H1 (cell line): ENCODE data around the gene RRP1B. TPM values are rescaled to one million over a fixed set of nuclear protein-coding genes. Genes with fewer than 3 reads are reported as not detected.

Experiments used
- CEBPB ChIP-seq: IDR thresholded peaks from 2 replicates; pipeline ENCODE4 v1.6.1; 2012; ENCODE audit warnings: low read depth, low read length
- CREB1 ChIP-seq: IDR thresholded peaks from 2 replicates; pipeline ENCODE4 v1.6.1; 2012; ENCODE audit warnings: inconsistent platforms
- JUN ChIP-seq: IDR thresholded peaks from 2 replicates; pipeline ENCODE4 v1.6.1; 2011; ENCODE audit warnings: low read depth, mild to moderate bottlenecking, improper control_type of control experiment, low read length
- JUND ChIP-seq: IDR thresholded peaks from 2 replicates; pipeline ENCODE4 v1.6.1; 2011; ENCODE audit warnings: mild to moderate bottlenecking, improper control_type of control experiment, low read length
- POLR2A ChIP-seq, 2 experiments: IDR thresholded peaks; 1 replicate in 1 of 2; 2 replicates in 1 of 2; pipeline ENCODE4 v1.6.1; 2011; ENCODE audit warnings: low read depth in 2 of 2, low read length in 2 of 2, mild to moderate bottlenecking in 2 of 2; ENCODE audit errors: control extremely low read depth in 1 of 2
- POU5F1 ChIP-seq: IDR thresholded peaks from 2 replicates; pipeline ENCODE4 v1.6.1; 2011; ENCODE audit warnings: low read depth, mild to moderate bottlenecking, low read length, moderate library complexity
- RBBP5 ChIP-seq: IDR thresholded peaks from 2 replicates; pipeline ENCODE4 v1.7.1; 2012; ENCODE audit warnings: low read depth, mild to moderate bottlenecking, inconsistent platforms, low read length, moderate library complexity, borderline replicate concordance
- SP4 ChIP-seq: IDR thresholded peaks from 2 replicates; pipeline ENCODE4 v1.6.1; 2012; ENCODE audit warnings: low read length, inconsistent platforms
- TCF12 ChIP-seq: IDR thresholded peaks from 2 replicates; pipeline ENCODE4 v1.6.1; 2011; ENCODE audit warnings: low read depth, mild to moderate bottlenecking, low read length
- polyA plus RNA-seq, 7 experiments: library from polyadenylated mRNA; depleted of rRNA in 3 of 7; stranded (reverse) in 5 of 7; unstranded in 2 of 7; fragments of >200 nt in 5 of 7; fragments of 200-250 nt in 2 of 7; gene quantifications; 1 replicate in 5 of 7; 2 replicates in 1 of 7; 4 replicates in 1 of 7; pipeline versions ENCODE4 v1.2.1 to v1.2.3, GENCODE V29; 2011 to 2013; ENCODE audit warnings: missing spikeins in 2 of 7, mixed read lengths in 2 of 7
- total RNA-seq: library from RNA; stranded (reverse); fragmentation: NEBNext Ultra II Directional; extraction: Animal tissue kit (Norgen Biotek cat#: 25700); gene quantifications from 2 replicates; pipeline ENCODE4 v1.2.1, GENCODE V29; 2021
- TF ChIP-seq, protein P1 (sequence below): fragments of 300-600 bp; sonication (generic); IDR thresholded peaks from 2 replicates; pipeline ENCODE4 v1.7.1; 2012; ENCODE audit warnings: low read length, moderate library complexity, mild to moderate bottlenecking, inconsistent platforms; ENCODE audit not compliant: insufficient replicate concordance
- TF ChIP-seq, protein P2 (sequence below): IDR thresholded peaks from 2 replicates; pipeline ENCODE4 v1.6.1; 2012; ENCODE audit warnings: inconsistent platforms

The RRP1B gene
- total and polyA plus RNA-seq, 2 of the 8 experiments (the other 6 are each of a cell fraction or from before 2014, with no cell fraction given), result 25.8 to 97.3 TPM

DNA sequence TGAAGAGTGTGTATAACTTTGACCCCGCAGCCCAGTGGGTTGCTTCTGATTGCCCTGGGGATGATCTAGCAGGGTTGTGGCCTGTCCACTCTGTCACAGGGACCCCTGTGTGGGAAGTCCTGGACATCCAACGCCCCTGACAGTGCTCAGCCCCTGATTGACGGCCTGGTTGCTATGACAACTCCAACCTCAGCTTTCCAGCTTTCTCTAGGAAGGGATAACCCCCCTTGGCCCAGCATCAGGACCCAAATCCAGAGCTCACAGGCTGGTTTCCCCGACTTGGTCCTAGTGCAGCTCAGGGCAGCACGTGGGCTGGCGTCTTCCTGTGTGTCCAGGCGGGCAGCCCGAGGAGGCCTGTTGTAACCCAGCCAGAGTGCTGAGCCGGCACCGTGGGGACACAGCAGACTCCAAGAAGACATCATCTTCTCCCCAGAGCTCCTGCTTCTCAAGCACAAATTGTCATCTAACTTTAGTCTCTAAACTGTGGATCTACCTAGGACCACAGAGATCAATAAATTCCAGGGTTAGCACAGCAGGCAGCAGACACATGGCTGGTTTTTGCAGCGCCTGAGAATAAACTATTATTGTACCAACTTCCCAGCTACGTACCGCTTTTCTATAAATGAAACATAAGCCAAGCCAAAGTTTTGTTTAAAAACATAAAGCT, 40.7 kb downstream of the RRP1B start (continued):
- TF ChIP-seq, protein P1, sequence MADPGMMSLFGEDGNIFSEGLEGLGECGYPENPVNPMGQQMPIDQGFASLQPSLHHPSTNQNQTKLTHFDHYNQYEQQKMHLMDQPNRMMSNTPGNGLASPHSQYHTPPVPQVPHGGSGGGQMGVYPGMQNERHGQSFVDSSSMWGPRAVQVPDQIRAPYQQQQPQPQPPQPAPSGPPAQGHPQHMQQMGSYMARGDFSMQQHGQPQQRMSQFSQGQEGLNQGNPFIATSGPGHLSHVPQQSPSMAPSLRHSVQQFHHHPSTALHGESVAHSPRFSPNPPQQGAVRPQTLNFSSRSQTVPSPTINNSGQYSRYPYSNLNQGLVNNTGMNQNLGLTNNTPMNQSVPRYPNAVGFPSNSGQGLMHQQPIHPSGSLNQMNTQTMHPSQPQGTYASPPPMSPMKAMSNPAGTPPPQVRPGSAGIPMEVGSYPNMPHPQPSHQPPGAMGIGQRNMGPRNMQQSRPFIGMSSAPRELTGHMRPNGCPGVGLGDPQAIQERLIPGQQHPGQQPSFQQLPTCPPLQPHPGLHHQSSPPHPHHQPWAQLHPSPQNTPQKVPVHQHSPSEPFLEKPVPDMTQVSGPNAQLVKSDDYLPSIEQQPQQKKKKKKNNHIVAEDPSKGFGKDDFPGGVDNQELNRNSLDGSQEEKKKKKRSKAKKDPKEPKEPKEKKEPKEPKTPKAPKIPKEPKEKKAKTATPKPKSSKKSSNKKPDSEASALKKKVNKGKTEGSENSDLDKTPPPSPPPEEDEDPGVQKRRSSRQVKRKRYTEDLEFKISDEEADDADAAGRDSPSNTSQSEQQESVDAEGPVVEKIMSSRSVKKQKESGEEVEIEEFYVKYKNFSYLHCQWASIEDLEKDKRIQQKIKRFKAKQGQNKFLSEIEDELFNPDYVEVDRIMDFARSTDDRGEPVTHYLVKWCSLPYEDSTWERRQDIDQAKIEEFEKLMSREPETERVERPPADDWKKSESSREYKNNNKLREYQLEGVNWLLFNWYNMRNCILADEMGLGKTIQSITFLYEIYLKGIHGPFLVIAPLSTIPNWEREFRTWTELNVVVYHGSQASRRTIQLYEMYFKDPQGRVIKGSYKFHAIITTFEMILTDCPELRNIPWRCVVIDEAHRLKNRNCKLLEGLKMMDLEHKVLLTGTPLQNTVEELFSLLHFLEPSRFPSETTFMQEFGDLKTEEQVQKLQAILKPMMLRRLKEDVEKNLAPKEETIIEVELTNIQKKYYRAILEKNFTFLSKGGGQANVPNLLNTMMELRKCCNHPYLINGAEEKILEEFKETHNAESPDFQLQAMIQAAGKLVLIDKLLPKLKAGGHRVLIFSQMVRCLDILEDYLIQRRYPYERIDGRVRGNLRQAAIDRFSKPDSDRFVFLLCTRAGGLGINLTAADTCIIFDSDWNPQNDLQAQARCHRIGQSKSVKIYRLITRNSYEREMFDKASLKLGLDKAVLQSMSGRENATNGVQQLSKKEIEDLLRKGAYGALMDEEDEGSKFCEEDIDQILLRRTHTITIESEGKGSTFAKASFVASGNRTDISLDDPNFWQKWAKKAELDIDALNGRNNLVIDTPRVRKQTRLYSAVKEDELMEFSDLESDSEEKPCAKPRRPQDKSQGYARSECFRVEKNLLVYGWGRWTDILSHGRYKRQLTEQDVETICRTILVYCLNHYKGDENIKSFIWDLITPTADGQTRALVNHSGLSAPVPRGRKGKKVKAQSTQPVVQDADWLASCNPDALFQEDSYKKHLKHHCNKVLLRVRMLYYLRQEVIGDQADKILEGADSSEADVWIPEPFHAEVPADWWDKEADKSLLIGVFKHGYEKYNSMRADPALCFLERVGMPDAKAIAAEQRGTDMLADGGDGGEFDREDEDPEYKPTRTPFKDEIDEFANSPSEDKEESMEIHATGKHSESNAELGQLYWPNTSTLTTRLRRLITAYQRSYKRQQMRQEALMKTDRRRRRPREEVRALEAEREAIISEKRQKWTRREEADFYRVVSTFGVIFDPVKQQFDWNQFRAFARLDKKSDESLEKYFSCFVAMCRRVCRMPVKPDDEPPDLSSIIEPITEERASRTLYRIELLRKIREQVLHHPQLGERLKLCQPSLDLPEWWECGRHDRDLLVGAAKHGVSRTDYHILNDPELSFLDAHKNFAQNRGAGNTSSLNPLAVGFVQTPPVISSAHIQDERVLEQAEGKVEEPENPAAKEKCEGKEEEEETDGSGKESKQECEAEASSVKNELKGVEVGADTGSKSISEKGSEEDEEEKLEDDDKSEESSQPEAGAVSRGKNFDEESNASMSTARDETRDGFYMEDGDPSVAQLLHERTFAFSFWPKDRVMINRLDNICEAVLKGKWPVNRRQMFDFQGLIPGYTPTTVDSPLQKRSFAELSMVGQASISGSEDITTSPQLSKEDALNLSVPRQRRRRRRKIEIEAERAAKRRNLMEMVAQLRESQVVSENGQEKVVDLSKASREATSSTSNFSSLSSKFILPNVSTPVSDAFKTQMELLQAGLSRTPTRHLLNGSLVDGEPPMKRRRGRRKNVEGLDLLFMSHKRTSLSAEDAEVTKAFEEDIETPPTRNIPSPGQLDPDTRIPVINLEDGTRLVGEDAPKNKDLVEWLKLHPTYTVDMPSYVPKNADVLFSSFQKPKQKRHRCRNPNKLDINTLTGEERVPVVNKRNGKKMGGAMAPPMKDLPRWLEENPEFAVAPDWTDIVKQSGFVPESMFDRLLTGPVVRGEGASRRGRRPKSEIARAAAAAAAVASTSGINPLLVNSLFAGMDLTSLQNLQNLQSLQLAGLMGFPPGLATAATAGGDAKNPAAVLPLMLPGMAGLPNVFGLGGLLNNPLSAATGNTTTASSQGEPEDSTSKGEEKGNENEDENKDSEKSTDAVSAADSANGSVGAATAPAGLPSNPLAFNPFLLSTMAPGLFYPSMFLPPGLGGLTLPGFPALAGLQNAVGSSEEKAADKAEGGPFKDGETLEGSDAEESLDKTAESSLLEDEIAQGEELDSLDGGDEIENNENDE, result no peak
- TF ChIP-seq JUN (no peak), CEBPB (no peak), POLR2A (IDR thresholded peaks at IDR 0.05; ENCODE audit: control extremely low read depth in 1 of 2, low read depth in 2 of 2, low read length in 2 of 2) (no peak), RBBP5 (no peak), POU5F1 (no peak), TCF12 (no peak), JUND (no peak), CREB1 (no peak), SP4 (no peak)
- TF ChIP-seq, protein P2, sequence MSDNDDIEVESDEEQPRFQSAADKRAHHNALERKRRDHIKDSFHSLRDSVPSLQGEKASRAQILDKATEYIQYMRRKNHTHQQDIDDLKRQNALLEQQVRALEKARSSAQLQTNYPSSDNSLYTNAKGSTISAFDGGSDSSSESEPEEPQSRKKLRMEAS, result no peak
- TF ChIP-seq, all 59 proteins: peak for 0
